Gastrocnemius medialis (tissue), 4 donors: ENCODE data around the gene SPI1.

Source experiments
- POLR2A ChIP-seq, 2 donors: fragments of 450-650 bp; IDR thresholded peaks; one replicate each; pipeline ENCODE4 v1.6.1; 2017; ENCODE audit warnings: antibody characterized with exemption in 2 of 2, mild to moderate bottlenecking in 2 of 2, moderate library complexity in 2 of 2
- TF ChIP-seq, protein P1 (sequence below), 5 experiments: fragments of 450-650 bp in 3 of 5; fragments of 200-600 bp in 2 of 5; sonication (generic) in 2 of 5; IDR thresholded peaks in 4 of 5; conservative IDR thresholded peaks in 1 of 5; 1 replicate in 4 of 5; 2 replicates in 1 of 5; pipeline ENCODE4 v1.5.1; 2016 to 2019; ENCODE audit warnings: antibody characterized with exemption in 5 of 5, mild to moderate bottlenecking in 3 of 5, moderate library complexity in 3 of 5

DNA sequence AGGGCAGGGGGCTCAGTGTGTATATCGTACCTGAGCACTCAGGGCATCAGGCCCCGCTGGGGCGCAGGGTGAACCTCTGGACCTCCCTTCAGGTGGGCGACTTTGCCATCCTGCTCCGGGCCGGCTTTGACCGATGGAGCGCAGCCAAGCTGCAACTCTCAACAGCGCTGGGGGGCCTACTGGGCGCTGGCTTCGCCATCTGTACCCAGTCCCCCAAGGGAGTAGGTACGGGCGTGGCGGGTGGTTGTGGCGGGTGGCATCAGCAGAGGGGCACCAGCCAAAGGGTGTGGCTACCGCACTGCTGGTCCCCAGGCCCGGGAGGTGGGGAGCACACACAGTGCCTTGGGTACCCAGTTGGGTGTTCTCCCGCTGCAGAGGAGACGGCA, 36.3 kb upstream of the SPI1 start:
- TF ChIP-seq POLR2A (IDR thresholded peaks at IDR 0.05), result no peak
- TF ChIP-seq, protein P1, sequence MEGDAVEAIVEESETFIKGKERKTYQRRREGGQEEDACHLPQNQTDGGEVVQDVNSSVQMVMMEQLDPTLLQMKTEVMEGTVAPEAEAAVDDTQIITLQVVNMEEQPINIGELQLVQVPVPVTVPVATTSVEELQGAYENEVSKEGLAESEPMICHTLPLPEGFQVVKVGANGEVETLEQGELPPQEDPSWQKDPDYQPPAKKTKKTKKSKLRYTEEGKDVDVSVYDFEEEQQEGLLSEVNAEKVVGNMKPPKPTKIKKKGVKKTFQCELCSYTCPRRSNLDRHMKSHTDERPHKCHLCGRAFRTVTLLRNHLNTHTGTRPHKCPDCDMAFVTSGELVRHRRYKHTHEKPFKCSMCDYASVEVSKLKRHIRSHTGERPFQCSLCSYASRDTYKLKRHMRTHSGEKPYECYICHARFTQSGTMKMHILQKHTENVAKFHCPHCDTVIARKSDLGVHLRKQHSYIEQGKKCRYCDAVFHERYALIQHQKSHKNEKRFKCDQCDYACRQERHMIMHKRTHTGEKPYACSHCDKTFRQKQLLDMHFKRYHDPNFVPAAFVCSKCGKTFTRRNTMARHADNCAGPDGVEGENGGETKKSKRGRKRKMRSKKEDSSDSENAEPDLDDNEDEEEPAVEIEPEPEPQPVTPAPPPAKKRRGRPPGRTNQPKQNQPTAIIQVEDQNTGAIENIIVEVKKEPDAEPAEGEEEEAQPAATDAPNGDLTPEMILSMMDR (IDR thresholded peaks at IDR 0.05 in 4 of 5, conservative IDR thresholded peaks at IDR 0.05 in 1 of 5), result no peak
